ENCODE measurements around the gene OLIG3.

The OLIG3 gene

DNA sequence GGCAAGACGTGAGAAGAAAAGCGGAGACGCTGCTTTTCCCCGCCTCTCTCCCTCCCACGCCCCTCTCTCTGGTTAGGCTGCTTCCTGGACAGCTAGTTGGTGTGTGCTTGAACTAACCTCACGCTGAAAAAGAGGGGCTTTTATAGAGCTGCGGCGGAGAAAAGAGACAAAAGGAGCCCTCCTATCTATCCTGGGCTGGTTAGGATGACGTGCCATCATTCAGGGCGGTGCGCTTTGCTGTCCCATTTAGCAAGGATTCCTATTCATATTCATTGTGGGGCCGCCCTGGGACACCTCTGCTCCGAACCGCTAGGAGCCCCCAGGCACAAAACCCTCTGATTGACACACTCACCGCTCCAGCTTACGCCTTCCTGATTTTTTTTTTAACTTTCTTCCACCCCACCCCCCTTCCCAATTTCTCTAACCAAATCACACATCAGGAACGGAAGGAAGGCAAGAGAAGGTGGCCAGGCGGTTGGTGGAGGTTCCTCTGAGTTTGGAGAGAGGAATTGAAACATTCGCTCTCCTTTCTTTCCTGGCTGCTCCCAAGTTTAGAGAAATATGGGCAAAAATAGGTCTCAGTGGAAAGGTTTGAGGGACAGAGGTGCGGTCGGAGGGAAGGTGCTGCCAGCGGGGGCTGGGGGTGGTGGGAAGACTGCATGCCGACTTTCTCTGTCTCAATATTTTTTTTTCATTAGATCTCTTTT lies at the start of gene OLIG3:
Gene OLIG3 (minus strand): TSS at position 114 of the 707 bp plus-strand sequence. CDS start 224 bp downstream, outside the sequence.
- no peak for DNase-seq (ENCODE audit: extremely low read depth in 1 of 2, low read depth in 1 of 2)

GRCh38 chr6:137543114-137543513 lies 48.9 kb upstream of the OLIG3 start:
- DNase-seq (ENCODE audit: extremely low read depth in 1 of 2, low read depth in 1 of 2) = no peak

DNA sequence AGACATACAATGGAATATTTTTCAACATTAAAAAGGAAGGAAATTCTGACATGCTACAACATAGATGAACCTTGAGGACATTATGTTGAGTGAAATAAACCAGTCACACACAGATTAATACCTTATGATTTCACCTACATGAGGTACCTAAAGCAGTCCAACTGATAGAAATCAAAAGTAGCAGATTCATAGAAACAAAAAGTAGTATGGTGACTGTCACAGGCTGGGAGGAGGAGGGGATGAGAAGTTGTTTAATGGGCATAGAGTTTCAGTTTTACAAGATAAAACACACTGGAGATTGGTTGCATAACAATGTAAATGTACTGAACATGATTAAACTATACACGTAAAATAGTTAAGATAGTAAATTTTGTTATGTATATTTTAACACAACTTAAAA lies 48.5 kb upstream of the OLIG3 start:
- DNase-seq (ENCODE audit: extremely low read depth in 1 of 2, low read depth in 1 of 2) = no peak

DNA sequence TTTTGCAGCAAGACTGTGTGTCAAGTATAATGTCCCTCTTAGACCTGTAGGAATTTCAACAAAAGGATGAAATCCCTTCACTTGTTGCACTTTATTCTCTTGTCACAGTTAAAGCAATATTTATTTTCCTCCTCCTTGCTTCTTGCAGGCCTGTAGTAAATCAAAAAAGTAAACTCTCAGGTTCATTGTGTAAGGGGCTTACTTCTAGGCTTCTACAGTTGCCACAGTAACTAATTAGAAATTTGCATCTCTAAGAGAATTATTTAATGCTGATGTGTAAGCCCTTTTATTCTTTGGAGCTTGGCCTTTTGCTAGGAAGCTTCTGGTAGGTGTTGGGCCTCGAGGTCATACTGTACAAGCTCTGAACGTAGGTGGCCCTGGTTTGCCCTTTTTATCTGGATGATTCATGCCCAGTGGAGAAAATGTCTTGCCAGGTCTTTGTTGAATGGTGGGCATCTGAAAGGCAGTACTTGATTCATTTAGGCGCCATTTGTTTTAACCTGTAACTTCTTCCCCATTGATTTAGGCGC lies 47.4 kb upstream of the OLIG3 start:
- no peak for DNase-seq (ENCODE audit: extremely low read depth in 1 of 2, low read depth in 1 of 2)

- DNase-seq (ENCODE audit: extremely low read depth in 1 of 2, low read depth in 1 of 2) = no peak
Observed at GRCh38 chr6:137536104-137536773, 42.0 kb upstream of the OLIG3 start.

DNA sequence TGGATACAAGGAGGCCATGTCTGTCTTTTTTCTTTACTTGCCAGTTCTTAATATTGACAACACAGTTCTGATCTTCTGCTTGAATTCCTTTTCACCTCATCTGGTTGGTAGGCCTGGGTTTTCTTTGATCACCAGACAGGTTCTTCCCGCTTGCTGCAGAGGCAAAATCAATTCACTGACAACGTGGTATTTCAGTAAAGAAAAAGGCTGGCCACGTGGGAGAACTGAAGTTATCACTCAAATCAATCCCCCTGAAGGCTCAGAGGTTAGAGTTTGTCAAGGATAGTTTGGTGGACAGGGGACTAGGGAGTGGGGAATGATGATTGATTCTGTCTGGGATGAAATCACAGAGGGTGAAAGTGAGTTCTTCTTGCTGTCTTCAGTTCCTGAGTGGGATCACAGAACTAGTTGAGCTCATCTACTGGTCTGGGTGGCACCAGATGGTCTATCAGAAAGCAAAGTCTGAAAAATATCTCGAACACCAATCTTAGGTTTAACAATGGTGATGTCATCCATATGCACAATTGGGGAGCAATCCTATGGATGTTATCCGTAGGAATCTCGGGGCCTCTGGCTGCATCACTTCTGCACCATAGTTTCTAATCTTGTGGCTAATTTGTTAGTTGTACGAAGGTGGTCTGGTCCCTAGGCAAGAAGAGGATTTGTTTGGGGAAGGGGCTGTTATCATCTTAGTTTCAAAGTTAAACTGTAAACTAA lies 37.3 kb upstream of the OLIG3 start:
- DNase-seq (ENCODE audit: extremely low read depth in 1 of 2, low read depth in 1 of 2) = no peak

DNA sequence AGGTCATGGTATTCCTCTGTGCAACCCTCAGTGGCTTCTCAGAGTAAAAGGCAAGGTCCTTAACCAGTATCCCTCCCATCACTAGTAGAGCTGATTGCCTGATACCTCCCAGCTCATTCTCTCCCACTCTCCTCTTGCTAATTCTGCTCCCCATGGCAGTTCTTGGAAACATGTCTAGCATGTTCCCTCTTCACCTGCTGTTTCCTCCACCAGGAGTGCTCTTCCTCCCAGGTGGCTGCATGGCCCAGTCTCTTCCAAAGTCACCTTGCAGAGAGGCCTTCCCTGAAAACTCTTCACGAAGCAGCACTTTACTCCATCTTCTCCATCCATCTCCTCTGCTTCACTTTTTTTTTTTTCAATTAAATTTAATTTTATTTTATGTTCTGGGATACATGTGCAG lies 36.2 kb upstream of the OLIG3 start:
- no peak for DNase-seq (ENCODE audit: extremely low read depth in 1 of 2, low read depth in 1 of 2)

DNA sequence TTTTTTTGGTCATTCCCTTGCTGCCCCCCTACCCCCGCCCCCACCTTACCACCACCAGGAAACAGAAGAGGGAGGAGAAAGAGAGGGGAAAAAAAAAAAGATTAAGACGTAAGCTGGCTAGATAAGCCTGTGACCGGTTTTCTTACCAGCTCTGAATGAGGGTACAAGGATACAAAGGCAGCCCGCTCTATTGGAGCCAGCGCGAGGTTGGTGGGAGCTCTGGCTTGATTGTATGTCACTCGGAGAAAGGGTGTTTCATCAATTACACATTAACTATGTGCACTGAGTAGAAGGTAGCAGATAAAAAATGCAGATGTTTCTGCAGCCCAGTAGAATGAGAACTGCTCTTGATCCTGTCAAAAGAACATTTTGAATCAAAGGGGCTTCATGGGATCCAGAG lies 28.6 kb upstream of the OLIG3 start:
- no peak for DNase-seq (ENCODE audit: extremely low read depth in 1 of 2, low read depth in 1 of 2)

- DNase-seq (ENCODE audit: extremely low read depth in 1 of 2, low read depth in 1 of 2) = no peak
Observed at GRCh38 chr6:137522198-137522798, 28.1 kb upstream of the OLIG3 start.

- no peak for DNase-seq (ENCODE audit: extremely low read depth in 1 of 2, low read depth in 1 of 2)
Observed at GRCh38 chr6:137520520-137520919, 26.3 kb upstream of the OLIG3 start.

DNA sequence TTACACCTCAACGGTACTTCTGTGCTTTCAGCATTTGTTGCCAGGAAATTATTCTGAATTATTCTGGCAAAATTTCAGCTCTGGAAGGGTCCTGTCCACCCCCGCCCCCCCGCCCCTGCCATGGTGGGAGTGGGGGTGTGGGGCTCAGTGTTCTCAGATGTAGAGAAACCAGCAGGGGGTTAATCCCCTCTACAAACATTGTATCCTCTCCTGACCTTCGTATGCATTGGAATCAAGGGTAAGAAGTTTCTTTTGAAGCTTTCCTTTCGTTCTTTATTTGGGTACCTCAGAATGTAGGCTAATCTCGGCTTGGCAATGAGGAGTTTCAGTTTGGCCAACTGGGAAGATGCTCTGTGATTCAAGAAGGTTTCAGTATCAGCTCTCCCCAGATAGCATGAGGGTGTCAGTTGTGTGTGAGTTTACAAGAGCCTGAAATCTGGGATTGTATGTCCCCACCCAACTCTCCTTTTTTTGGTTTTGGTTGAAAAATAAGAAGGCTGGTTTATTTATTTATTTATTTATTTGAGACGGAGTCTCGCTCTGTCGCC lies 25.5 kb upstream of the OLIG3 start:
- DNase-seq (ENCODE audit: extremely low read depth in 1 of 2, low read depth in 1 of 2) = no peak

- no peak for DNase-seq (ENCODE audit: extremely low read depth in 1 of 2, low read depth in 1 of 2)
Observed at GRCh38 chr6:137518386-137518983, 24.3 kb upstream of the OLIG3 start.

- no peak for DNase-seq (ENCODE audit: extremely low read depth in 1 of 2, low read depth in 1 of 2)
Observed at GRCh38 chr6:137514418-137514817, 20.2 kb upstream of the OLIG3 start.

DNA sequence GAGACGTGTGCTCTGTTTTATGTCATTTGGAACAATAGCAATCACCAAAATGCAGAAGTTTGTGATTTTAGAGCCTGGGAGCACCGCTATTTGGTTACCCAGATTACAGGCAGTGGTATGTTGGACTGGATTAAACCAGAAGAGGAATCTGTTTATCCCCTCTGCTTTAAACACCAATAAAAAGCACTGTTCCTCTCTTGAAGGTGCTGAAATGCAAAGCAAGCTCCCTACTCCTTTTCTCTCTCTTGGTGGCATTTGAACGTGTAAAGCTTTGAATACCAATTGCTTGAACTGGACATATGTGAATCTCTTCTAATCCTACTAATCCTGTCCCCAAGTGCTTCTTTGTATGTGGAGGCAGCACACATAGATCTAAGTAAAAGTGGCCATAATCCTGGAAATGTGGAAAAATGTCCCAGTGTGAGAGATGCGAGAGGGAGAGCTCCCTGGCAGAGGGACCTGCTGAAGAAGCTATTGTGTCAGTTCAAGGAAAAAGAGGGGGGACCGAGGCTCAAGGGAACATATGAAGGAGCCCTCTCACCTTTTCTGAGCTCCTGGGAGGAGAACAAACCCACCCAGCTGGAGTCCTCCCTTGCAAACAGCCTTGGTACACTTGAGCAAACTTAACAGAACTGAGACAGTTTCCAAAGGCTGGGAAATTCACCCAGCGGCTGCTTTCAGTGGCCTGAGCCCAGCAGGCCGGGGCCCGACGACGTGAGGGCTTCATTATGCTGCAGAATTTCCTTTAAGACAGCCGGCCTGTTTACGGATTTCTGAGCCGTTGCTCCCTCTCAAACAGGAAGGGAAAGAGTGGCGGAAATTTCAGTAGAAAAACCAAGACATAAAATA lies 18.8 kb upstream of the OLIG3 start:
- DNase-seq (ENCODE audit: extremely low read depth in 1 of 2, low read depth in 1 of 2) = no peak

DNA sequence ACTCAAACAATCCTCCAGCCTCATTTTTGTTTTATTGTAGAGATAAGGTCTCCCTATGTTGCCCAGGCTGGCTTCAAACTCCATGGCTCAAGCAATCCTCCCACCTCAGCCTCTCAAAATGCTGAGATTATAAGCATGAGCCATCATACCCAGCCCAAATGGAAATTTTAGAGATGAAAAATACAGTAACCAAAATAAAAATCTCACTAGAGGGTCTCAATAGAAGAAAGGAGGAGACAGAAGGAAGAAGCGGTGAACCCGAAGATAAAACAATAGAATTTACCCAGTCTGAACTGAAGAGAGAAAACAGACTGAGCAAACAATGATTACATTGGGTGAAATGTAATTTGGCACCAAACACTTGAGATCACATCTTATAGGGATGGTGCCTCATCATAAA lies 16.7 kb upstream of the OLIG3 start:
- no peak for DNase-seq (ENCODE audit: extremely low read depth in 1 of 2, low read depth in 1 of 2)

GRCh38 chr6:137498481-137499190 lies 4.4 kb upstream of the OLIG3 start:
- DNase-seq (ENCODE audit: extremely low read depth in 1 of 2, low read depth in 1 of 2) = no peak

DNA sequence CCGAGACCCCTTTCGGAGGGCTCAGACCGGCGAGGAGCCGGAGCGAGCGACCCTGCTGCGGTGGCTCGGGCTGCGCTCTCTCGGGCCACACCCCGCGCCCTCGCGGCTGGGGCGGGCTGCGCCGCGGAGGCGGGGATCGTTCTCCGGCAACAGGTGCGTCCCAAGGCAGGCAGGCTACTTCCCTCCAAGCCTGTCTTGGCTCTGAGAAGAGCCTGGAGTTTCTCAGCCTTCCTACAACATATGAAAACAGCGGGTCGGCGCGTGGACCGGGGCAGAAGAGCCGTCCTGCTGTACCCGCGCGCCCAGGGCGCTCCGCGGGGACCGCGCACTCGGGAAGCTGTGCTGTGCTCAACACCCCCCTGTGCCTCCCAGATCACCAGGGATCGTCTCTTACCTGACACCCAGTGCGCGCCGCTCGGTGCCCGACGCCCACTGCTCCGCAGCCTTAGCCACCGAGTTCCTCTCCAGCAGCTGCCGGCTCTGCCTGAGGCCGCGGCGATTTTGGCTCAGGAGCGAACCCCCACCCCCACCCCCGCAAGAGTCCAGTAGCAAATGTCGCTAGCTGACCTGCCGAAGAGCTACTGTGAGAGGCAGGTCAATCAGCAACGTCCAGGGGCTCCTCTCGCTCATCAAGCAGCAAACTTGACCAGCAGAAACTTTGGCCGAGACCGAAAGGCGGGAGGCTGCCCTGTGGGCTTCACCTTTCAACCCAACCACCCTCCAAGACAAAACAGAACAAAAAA lies 3.7 kb upstream of the OLIG3 start:
- DNase-seq (ENCODE audit: extremely low read depth in 1 of 2, low read depth in 1 of 2) = no peak

GRCh38 chr6:137496909-137497720 lies 2.9 kb upstream of the OLIG3 start:
- DNase-seq (ENCODE audit: extremely low read depth in 1 of 2, low read depth in 1 of 2) = no peak
